ENCODE measurements around the gene PDE2A. TPM values are rescaled to one million over a fixed set of nuclear protein-coding genes. Genes with fewer than 3 reads are reported as not detected.

The PDE2A gene
- total and polyA plus RNA-seq, 2 of the 4 experiments (the other 2 are of a cell fraction) = 0.02 TPM; not detected in 1

DNA sequence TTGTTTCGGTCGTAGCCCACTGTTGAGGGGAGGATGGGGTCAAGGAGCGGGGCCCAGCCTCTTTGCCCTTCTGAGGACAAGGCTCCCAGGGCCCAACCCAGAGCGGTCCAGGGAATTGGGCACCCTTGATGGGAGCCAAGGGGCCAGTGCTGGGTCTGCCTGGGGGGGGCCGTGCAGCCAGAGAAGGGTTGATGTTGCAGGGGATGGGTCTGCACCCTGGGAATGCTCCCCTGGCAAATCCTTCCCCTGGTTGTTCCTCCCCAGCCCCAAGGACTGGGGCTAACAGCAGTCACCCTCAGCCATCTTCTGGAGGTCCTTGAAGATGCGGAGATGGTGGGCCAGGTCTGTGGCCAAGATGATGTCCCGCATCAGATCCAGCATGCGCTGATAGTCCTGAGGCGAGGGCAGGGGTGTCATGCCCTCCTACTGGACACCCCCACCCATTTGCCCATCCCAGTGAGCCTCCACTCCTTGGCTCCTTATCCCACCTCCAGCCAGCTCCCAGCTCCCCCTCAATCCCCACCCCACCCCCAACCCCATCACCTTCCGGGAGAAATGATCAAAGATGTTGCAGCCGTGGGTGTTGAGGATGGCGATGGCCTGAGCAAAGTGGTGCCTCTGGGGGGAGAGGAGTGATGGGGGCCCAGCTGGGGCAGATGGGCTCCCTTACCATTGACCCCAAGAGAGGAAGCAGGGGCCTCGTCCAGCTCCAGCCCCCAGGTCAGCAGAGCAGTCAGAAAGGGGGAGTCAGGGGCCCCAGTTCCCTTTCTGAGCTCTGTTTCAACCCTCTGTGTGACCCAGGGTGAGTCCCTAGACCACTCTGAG, 95.0 kb downstream of the PDE2A start:
- no peak for DNase-seq

More for the DNA sequence above, 95.0 kb downstream of the PDE2A start:
- no peaks in the 10 kb centered on the region for H3K79me1 ChIP-seq (ENCODE audit: low read depth in 1 of 2, low read length in 2 of 2)
- peaks cover 66% of the 10 kb centered on the region for H3K27me3 ChIP-seq (ENCODE audit: control insufficient read depth, insufficient read depth, low read length)
- H3K27ac ChIP-seq (ENCODE audit: insufficient read depth, low read length) = no peak overlapping the region
- H3K4me3 ChIP-seq (ENCODE audit: insufficient read depth, low read depth, low read length) = no peak overlapping the region
- H4K20me1 ChIP-seq (ENCODE audit: insufficient read depth, low read length) = no peaks in the 10 kb centered on the region
- no peak overlapping the region for H3K56ac ChIP-seq (ENCODE audit: extremely low read depth, insufficient read depth, low read length)
- H2BK15ac ChIP-seq (ENCODE audit: low read depth, low read length) = no peak overlapping the region
- H3K4ac ChIP-seq (ENCODE audit: low read depth, low read length) = no peak overlapping the region
- no peak overlapping the region for H3K23ac ChIP-seq (ENCODE audit: low read depth, low read length)
- H3K9ac ChIP-seq (ENCODE audit: low read depth, low read length) = no peak overlapping the region
- no peak overlapping the region for H2AK9ac ChIP-seq (replicated peaks; ENCODE audit: low read depth, low read length, poor library complexity)
- BruUV-seq (replicated peaks) = no TSS peak
- H3K4me1 ChIP-seq (ENCODE audit: control insufficient read depth, insufficient read depth, low read length) = no peaks in the 10 kb centered on the region; the same call in 1 of the 2 replicates
- no peak overlapping the region for H2AK5ac ChIP-seq (ENCODE audit: low read depth, low read length)
- dilution Hi-C loops (cut with HindIII; ENCODE audit: low sequenced_read_pairs, unreplicated experiment) (no loop called here), in situ Hi-C loops (cut with MboI; ENCODE audit: low sequenced_read_pairs) (no loop called here), intact Hi-C loops (cut with micrococcal nuclease) (no loop called here)
- CTCF ChIA-PET = no interaction called here
- WGBS, 2 experiments (ENCODE audit: extremely low coverage in 2 of 2, insufficient read length in 1 of 2) = no CpG with 5 or more reads among the region's 13 CpGs
- H2BK120ac ChIP-seq (ENCODE audit: low read depth, low read length) = no peak overlapping the region
- no peaks in the 10 kb centered on the region for H3K9me1 ChIP-seq (ENCODE audit: insufficient read depth, low read length)
- H2AFZ ChIP-seq (replicated peaks; ENCODE audit: low read length, poor library complexity) = no peak overlapping the region
- H3K9me3 ChIP-seq (ENCODE audit: control insufficient read depth, insufficient read depth, low read length) = peaks cover 7% of the 10 kb centered on the region; the same call in 1 of the 2 replicates
- H2BK20ac ChIP-seq (ENCODE audit: low read depth, low read length) = no peak overlapping the region
- no peaks in the 10 kb centered on the region for H3K36me3 ChIP-seq (ENCODE audit: control insufficient read depth, insufficient read depth, low read length)
- H2BK5ac ChIP-seq (ENCODE audit: low read depth, low read length, poor library complexity, severe bottlenecking) = no peak overlapping the region
- H3K4me2 ChIP-seq (ENCODE audit: low read depth, low read length) = no peak overlapping the region
- no peak for ATAC-seq (ENCODE audit: low read depth)
- no peak overlapping the region for H4K8ac ChIP-seq (ENCODE audit: low read depth in 2 of 2, low read length in 2 of 2)
- TF ChIP-seq BHLHE40 (IDR thresholded peaks at IDR 0.05; ENCODE audit: low read depth, low read length) (no peak), RFX5 (IDR thresholded peaks at IDR 0.05; ENCODE audit: low read depth, low read length) (no peak), FOS (IDR thresholded peaks at IDR 0.05; ENCODE audit: low read depth, low read length) (no peak), CHD1 (IDR thresholded peaks at IDR 0.05; ENCODE audit: low read depth, low read length) (no peak)
- no peak overlapping the region for H3K18ac ChIP-seq (ENCODE audit: low read depth, low read length)
- no peak overlapping the region for H4K5ac ChIP-seq (ENCODE audit: low read depth, low read length)
- no peak overlapping the region for H4K91ac ChIP-seq (ENCODE audit: insufficient read depth, low read depth, low read length)
- POLR2A ChIA-PET (ENCODE audit: unreplicated experiment) = no interaction called here
- H3K14ac ChIP-seq (replicated peaks; ENCODE audit: low read depth, low read length) = no peak overlapping the region

Data from IMR-90 (cell line).